ENCODE data around the gene SLC25A28.

The SLC25A28 gene

DNA sequence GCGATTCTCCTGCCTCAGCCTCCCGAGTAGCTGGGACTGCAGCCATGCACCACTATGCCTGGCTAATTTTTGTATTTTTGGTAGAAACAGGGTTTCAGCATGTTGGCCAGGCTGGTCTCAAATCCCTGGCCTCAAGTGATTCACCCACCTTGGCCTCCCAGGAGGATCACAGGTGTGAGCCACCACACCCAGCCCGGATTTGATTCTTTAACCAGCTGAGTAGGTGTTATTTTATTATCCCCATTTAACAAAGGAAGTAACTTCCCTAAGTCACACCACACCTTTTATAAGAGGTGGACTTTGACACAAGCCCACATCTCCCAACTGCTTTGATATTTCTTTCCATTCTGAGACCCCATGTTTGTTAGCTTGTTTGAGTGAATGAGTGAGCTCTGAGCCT lies 25.0 kb downstream of the SLC25A28 start:
- Histone ChIP-seq H3K27ac (ENCODE audit: insufficient read depth, low read length, poor library complexity, severe bottlenecking) (no peak overlapping the region), H3K9me3 (ENCODE audit: control insufficient read depth, low read length) (no peaks in the 10 kb centered on the region), H3K27me3 (replicated peaks; ENCODE audit: control insufficient read depth, insufficient read depth, low read length, poor library complexity, severe bottlenecking) (no peaks in the 10 kb centered on the region), H3K4me3 (ENCODE audit: insufficient read depth, low read depth, low read length, poor library complexity, severe bottlenecking) (no peak overlapping the region), H3K36me3 (ENCODE audit: control insufficient read depth, insufficient read depth, low read length) (no peaks in the 10 kb centered on the region), H3K4me1 (ENCODE audit: control insufficient read depth, insufficient read depth, low read length, poor library complexity, severe bottlenecking) (no peaks in the 10 kb centered on the region)
- DNase-seq: no peak

DNA sequence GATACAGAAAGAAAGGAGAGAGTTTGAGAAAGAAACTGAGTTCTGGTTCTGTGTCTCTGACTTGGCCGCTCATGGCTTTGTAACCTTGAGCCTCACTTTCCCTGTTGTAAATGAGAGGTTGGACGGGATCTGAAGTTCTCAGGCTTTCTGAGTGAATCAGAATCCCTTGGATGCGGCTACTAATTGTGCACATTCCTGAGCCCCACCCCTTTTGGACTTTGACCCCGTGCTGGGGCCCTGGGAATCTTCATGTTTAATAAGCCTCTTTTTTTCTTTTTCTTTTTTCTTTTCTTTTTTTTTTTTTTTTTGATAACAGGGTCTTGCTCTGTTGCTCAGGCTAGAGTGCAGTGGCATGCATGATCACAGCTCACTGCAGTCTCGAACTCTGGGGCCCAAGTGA lies 26.9 kb downstream of the SLC25A28 start:
- no peaks in the 10 kb centered on the region for H3K9me3 ChIP-seq (ENCODE audit: control insufficient read depth, low read length)
- DNase-seq: no peak
- H3K27ac ChIP-seq (ENCODE audit: insufficient read depth, low read length, poor library complexity, severe bottlenecking): no peak overlapping the region
- no peak overlapping the region for H3K4me3 ChIP-seq (ENCODE audit: insufficient read depth, low read depth, low read length, poor library complexity, severe bottlenecking)
- no peaks in the 10 kb centered on the region for H3K27me3 ChIP-seq (replicated peaks; ENCODE audit: control insufficient read depth, insufficient read depth, low read length, poor library complexity, severe bottlenecking)
- no peaks in the 10 kb centered on the region for H3K36me3 ChIP-seq (ENCODE audit: control insufficient read depth, insufficient read depth, low read length)
- H3K4me1 ChIP-seq (ENCODE audit: control insufficient read depth, insufficient read depth, low read length, poor library complexity, severe bottlenecking): no peaks in the 10 kb centered on the region

DNA sequence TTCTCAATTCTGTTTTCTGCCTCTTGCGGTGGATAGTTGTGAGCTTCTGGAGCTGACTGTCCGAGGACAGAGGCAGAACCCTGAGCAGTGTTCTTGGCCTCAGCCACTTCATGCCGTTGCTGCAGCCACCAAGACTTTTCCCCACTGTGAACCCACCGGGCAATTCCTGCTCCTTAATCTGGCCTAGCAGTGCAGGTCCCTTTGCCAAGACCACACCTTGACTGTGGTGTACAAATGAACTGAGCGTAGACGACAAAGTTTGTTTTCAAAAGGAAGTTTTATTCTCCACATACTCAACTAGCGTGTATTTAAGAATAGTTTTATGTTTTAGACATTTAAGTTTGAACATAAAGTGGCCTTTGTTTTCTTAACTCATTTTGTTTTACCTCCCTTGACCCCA lies 29.4 kb downstream of the SLC25A28 start:
- Histone ChIP-seq H3K4me3 (ENCODE audit: insufficient read depth, low read depth, low read length, poor library complexity, severe bottlenecking) (no peak overlapping the region), H3K9me3 (ENCODE audit: control insufficient read depth, low read length) (no peaks in the 10 kb centered on the region), H3K4me1 (ENCODE audit: control insufficient read depth, insufficient read depth, low read length, poor library complexity, severe bottlenecking) (no peaks in the 10 kb centered on the region), H3K27me3 (replicated peaks; ENCODE audit: control insufficient read depth, insufficient read depth, low read length, poor library complexity, severe bottlenecking) (no peaks in the 10 kb centered on the region), H3K36me3 (ENCODE audit: control insufficient read depth, insufficient read depth, low read length) (no peaks in the 10 kb centered on the region), H3K27ac (ENCODE audit: insufficient read depth, low read length, poor library complexity, severe bottlenecking) (no peak overlapping the region)
- DNase-seq: no peak

DNA sequence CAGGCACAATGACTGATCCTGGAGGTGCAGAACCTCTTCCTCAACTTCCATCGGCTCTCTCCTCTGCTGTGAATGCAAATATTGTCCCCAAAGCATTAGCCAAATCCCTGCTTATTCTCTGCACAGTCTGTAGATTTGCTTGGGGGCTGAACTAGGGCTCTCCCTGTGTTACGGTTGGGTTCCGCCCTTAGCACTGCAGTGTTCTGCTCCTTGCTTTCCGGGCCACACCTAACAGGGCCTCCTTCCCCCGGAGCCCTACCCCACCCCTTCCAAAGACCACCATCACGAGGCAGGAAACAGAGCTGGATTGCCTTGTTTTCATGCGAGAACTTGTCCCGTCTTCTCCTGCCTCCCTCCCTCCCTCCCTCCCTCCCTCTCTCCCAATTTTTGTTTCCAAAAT lies 36.6 kb downstream of the SLC25A28 start:
- no peak overlapping the region for H3K4me3 ChIP-seq (ENCODE audit: insufficient read depth, low read depth, low read length, poor library complexity, severe bottlenecking)
- no peaks in the 10 kb centered on the region for H3K4me1 ChIP-seq (ENCODE audit: control insufficient read depth, insufficient read depth, low read length, poor library complexity, severe bottlenecking)
- H3K27me3 ChIP-seq (replicated peaks; ENCODE audit: control insufficient read depth, insufficient read depth, low read length, poor library complexity, severe bottlenecking): no peaks in the 10 kb centered on the region
- no peak for DNase-seq
- no peaks in the 10 kb centered on the region for H3K36me3 ChIP-seq (ENCODE audit: control insufficient read depth, insufficient read depth, low read length)
- no peak overlapping the region for H3K27ac ChIP-seq (ENCODE audit: insufficient read depth, low read length, poor library complexity, severe bottlenecking)
- H3K9me3 ChIP-seq (ENCODE audit: control insufficient read depth, low read length): no peaks in the 10 kb centered on the region

DNA sequence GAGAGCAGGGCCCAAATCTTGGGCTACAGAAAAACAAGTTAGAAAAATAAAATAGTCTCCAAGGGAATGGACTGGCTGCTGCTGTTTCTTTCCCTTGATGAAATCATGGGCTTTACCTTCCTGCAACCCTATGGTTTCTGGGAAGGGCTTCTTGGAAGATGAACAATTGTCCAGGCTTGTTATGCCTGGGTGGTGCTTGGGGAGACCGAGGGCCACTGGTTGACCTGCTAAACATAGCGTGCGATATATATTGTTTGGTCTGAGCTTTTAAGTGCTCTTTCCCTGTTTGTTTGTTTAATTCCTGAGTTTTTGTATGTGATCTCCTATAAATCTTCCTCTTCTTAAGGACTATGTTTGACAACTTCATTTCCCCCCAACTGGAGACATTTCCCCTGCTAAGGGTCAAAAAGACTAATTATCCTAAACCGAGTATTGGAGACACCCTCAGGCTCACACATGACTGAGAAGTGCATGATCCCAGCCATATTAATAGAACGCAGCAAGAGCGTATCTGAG lies 37.9 kb downstream of the SLC25A28 start:
- Histone ChIP-seq H3K9me3 (ENCODE audit: control insufficient read depth, low read length) (no peaks in the 10 kb centered on the region), H3K27me3 (replicated peaks; ENCODE audit: control insufficient read depth, insufficient read depth, low read length, poor library complexity, severe bottlenecking) (no peaks in the 10 kb centered on the region), H3K27ac (ENCODE audit: insufficient read depth, low read length, poor library complexity, severe bottlenecking) (no peak overlapping the region), H3K36me3 (ENCODE audit: control insufficient read depth, insufficient read depth, low read length) (no peaks in the 10 kb centered on the region), H3K4me3 (ENCODE audit: insufficient read depth, low read depth, low read length, poor library complexity, severe bottlenecking) (no peak overlapping the region), H3K4me1 (ENCODE audit: control insufficient read depth, insufficient read depth, low read length, poor library complexity, severe bottlenecking) (no peaks in the 10 kb centered on the region)
- DNase-seq: no peak

DNA sequence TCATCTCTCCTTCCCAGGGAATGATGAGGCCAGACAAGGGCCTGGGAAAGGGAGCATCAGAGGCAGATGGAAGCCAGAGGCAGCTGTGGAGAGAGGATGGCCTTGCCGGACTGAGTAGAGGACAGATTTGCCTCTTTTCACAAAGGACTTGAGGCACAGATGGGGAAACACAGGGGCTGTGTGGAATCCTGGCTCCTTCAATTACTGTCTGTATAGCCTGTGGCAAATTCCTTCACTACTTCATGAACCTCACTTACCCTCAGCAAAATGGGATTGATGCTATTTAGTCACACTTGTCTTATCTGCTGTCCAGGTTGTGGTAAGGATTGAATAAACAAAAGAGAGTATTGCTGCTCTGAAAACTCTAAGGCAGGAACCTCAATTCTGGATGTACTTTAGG lies 40.3 kb downstream of the SLC25A28 start:
- Histone ChIP-seq H3K9me3 (ENCODE audit: control insufficient read depth, low read length) (no peaks in the 10 kb centered on the region), H3K36me3 (ENCODE audit: control insufficient read depth, insufficient read depth, low read length) (no peaks in the 10 kb centered on the region), H3K4me1 (ENCODE audit: control insufficient read depth, insufficient read depth, low read length, poor library complexity, severe bottlenecking) (no peaks in the 10 kb centered on the region), H3K4me3 (ENCODE audit: insufficient read depth, low read depth, low read length, poor library complexity, severe bottlenecking) (no peak overlapping the region), H3K27ac (ENCODE audit: insufficient read depth, low read length, poor library complexity, severe bottlenecking) (no peak overlapping the region), H3K27me3 (replicated peaks; ENCODE audit: control insufficient read depth, insufficient read depth, low read length, poor library complexity, severe bottlenecking) (no peaks in the 10 kb centered on the region)
- no peak for DNase-seq

DNA sequence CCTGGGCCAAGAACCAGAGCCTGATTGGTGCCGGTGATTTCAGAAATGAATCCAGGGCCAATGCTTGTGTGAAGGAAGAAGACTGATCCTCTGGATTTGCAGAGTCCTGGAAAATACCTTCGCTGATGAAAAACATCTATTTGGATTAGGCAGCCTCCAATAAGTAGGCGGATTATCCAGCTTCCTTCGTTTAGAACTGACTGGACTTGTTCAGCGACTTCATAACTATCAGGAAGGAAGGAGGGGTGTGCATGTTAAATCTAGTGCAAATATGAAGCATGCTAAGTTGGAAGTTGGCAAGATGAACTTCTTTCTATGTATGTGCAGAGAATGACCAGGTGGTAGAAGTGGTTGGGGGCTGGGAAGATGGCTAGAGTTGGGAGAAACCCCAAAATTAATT lies 46.4 kb downstream of the SLC25A28 start:
- Histone ChIP-seq H3K27ac (ENCODE audit: insufficient read depth, low read length, poor library complexity, severe bottlenecking) (no peak overlapping the region), H3K36me3 (ENCODE audit: control insufficient read depth, insufficient read depth, low read length) (no peaks in the 10 kb centered on the region), H3K27me3 (replicated peaks; ENCODE audit: control insufficient read depth, insufficient read depth, low read length, poor library complexity, severe bottlenecking) (no peaks in the 10 kb centered on the region), H3K9me3 (ENCODE audit: control insufficient read depth, low read length) (no peaks in the 10 kb centered on the region), H3K4me1 (ENCODE audit: control insufficient read depth, insufficient read depth, low read length, poor library complexity, severe bottlenecking) (no peaks in the 10 kb centered on the region), H3K4me3 (ENCODE audit: insufficient read depth, low read depth, low read length, poor library complexity, severe bottlenecking) (no peak overlapping the region)
- DNase-seq: no peak

DNA sequence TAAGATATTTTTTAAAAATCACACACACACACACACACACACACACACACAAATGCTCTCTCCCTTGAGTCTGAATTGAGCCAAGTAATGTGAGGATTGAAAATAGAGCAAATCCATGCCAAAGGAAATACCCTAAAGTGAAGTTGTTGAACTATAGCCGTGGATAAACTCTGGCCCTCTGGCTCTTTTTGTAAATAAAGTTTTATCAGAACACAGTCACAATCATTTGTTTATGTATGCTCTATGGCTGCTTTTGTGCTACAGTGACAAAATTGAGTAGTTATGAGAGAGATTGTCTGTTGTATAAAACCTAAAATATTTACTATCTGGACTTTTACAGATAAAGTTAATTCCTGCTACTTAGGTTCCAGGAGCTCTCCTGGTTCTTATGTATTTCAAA lies 48.4 kb downstream of the SLC25A28 start:
- DNase-seq: no peak
- H3K36me3 ChIP-seq (ENCODE audit: control insufficient read depth, insufficient read depth, low read length): no peaks in the 10 kb centered on the region
- H3K4me1 ChIP-seq (ENCODE audit: control insufficient read depth, insufficient read depth, low read length, poor library complexity, severe bottlenecking): no peaks in the 10 kb centered on the region
- H3K27me3 ChIP-seq (replicated peaks; ENCODE audit: control insufficient read depth, insufficient read depth, low read length, poor library complexity, severe bottlenecking): no peaks in the 10 kb centered on the region
- no peak overlapping the region for H3K27ac ChIP-seq (ENCODE audit: insufficient read depth, low read length, poor library complexity, severe bottlenecking)
- H3K9me3 ChIP-seq (ENCODE audit: control insufficient read depth, low read length): no peaks in the 10 kb centered on the region
- H3K4me3 ChIP-seq (ENCODE audit: insufficient read depth, low read depth, low read length, poor library complexity, severe bottlenecking): no peak overlapping the region

DNA sequence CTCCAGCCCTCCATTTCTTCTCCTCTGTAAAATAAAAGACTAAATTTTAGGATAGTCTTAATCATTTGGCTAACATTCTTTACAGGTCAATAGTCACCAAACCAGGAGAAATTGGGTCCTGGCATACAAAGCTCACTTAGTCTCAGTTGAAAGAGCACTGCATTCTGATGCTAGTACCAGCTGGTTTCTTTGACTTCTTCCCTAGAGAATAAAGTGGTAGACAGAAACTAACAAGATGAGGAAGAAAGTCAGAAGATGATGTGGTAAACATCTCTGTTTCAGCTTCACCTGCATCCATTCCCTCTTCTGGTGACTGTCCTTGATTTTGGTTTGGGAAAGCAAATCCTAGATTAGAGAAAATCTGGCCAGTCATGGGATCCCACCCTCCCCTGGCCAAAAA lies 50.3 kb downstream of the SLC25A28 start:
- Histone ChIP-seq H3K27me3 (replicated peaks; ENCODE audit: control insufficient read depth, insufficient read depth, low read length, poor library complexity, severe bottlenecking) (no peaks in the 10 kb centered on the region), H3K36me3 (ENCODE audit: control insufficient read depth, insufficient read depth, low read length) (no peaks in the 10 kb centered on the region), H3K4me3 (ENCODE audit: insufficient read depth, low read depth, low read length, poor library complexity, severe bottlenecking) (no peak overlapping the region), H3K27ac (ENCODE audit: insufficient read depth, low read length, poor library complexity, severe bottlenecking) (no peak overlapping the region), H3K4me1 (ENCODE audit: control insufficient read depth, insufficient read depth, low read length, poor library complexity, severe bottlenecking) (no peaks in the 10 kb centered on the region), H3K9me3 (ENCODE audit: control insufficient read depth, low read length) (no peaks in the 10 kb centered on the region)
- no peak for DNase-seq

DNA sequence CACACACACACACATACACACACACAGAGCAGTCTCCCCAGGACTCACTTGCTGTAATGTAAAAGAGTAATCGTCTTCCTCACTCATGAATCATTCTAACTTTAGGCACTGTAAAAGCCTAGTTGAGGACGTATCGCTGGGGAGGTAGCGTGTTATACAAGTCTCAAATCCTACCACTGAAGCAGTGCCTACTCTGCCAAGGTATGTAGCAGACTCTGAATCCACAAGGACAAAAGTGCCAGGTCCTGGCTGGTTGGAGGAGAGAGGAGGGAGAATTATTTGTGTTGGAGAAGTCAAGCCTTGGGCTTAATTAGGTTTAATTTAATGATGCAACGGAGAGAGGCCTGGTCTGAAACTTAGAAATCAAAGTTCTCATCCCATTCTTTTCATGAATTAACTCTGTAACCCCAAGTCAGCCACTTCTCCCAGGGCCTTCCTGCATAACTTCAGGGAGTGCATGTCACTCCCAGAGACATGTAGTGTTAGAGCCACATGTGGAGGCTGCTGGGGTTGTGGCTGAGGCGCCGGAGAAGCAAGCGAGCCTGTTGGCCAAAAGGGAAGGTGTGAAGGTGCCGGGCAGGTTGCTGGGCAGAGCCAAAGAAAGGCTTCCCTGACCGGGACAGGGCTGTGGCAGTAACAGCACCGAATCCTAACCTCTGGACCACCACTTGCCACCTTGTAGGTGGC lies 50.8 kb downstream of the SLC25A28 start:
- no peak for DNase-seq
- no peak overlapping the region for H3K27ac ChIP-seq (ENCODE audit: insufficient read depth, low read length, poor library complexity, severe bottlenecking)
- H3K36me3 ChIP-seq (ENCODE audit: control insufficient read depth, insufficient read depth, low read length): no peaks in the 10 kb centered on the region
- H3K27me3 ChIP-seq (replicated peaks; ENCODE audit: control insufficient read depth, insufficient read depth, low read length, poor library complexity, severe bottlenecking): no peaks in the 10 kb centered on the region
- H3K4me1 ChIP-seq (ENCODE audit: control insufficient read depth, insufficient read depth, low read length, poor library complexity, severe bottlenecking): no peaks in the 10 kb centered on the region
- no peaks in the 10 kb centered on the region for H3K9me3 ChIP-seq (ENCODE audit: control insufficient read depth, low read length)
- H3K4me3 ChIP-seq (ENCODE audit: insufficient read depth, low read depth, low read length, poor library complexity, severe bottlenecking): no peak overlapping the region
